H1 (cell line): ENCODE measurements around the gene TMPRSS2.

ENCODE experiments used
- CEBPB ChIP-seq: IDR thresholded peaks from 2 replicates; pipeline ENCODE4 v1.6.1; 2012; ENCODE audit warnings: low read depth, low read length
- CTCF ChIP-seq, 3 experiments: IDR thresholded peaks; 1 replicate in 2 of 3; 2 replicates in 1 of 3; pipeline versions ENCODE4 v1.5.1 to v1.6.1; 2011; ENCODE audit warnings: low read length in 3 of 3, mild to moderate bottlenecking in 3 of 3, inconsistent platforms in 2 of 3, low read depth in 1 of 3, moderate library complexity in 1 of 3; ENCODE audit not compliant: insufficient read depth in 1 of 3; ENCODE audit errors: control extremely low read depth in 1 of 3
- EP300 ChIP-seq, 2 experiments: IDR thresholded peaks; 1 replicate in 1 of 2; 2 replicates in 1 of 2; pipeline ENCODE4 v1.6.1; 2011 to 2012; ENCODE audit warnings: low read depth in 2 of 2, low read length in 2 of 2, mild to moderate bottlenecking in 2 of 2, borderline replicate concordance in 1 of 2, inconsistent platforms in 1 of 2, moderate library complexity in 1 of 2
- EZH2 ChIP-seq: fragments of 200-600 bp; sonication (generic); IDR thresholded peaks from 2 replicates; pipeline ENCODE4 v1.7.1; 2012; ENCODE audit warnings: low read depth, mild to moderate bottlenecking, moderate library complexity, low read length, inconsistent platforms; ENCODE audit not compliant: severe bottlenecking
- FOSL1 ChIP-seq: IDR thresholded peaks from 2 replicates; pipeline ENCODE4 v1.6.1; 2011; ENCODE audit warnings: mild to moderate bottlenecking, low read depth, low read length, moderate library complexity; ENCODE audit not compliant: insufficient read depth
- MAFK ChIP-seq: IDR thresholded peaks from 2 replicates; pipeline ENCODE4 v1.6.1; 2012; ENCODE audit warnings: low read depth, mild to moderate bottlenecking, improper control_type of control experiment, low read length
- MAX ChIP-seq: IDR thresholded peaks from 2 replicates; pipeline ENCODE4 v1.6.1; 2012; ENCODE audit warnings: inconsistent platforms
- POLR2A ChIP-seq, 2 experiments: IDR thresholded peaks; 1 replicate in 1 of 2; 2 replicates in 1 of 2; pipeline ENCODE4 v1.6.1; 2011; ENCODE audit warnings: low read depth in 2 of 2, low read length in 2 of 2, mild to moderate bottlenecking in 2 of 2; ENCODE audit errors: control extremely low read depth in 1 of 2
- RNF2 ChIP-seq: fragments of 200-900, 300-1000 bp; sonication (generic); IDR thresholded peaks from 2 replicates; pipeline ENCODE4 v1.7.1; 2016; ENCODE audit warnings: borderline replicate concordance, low read depth, mild to moderate bottlenecking, antibody characterized with exemption, low read length; ENCODE audit not compliant: poor library complexity, severe bottlenecking; ENCODE audit errors: missing control alignments
- SIX5 ChIP-seq: IDR thresholded peaks from 2 replicates; pipeline ENCODE4 v1.6.1; 2011; ENCODE audit warnings: mild to moderate bottlenecking, low read depth, low read length
- SP1 ChIP-seq: IDR thresholded peaks from 2 replicates; pipeline ENCODE4 v1.6.1; 2011; ENCODE audit warnings: low read depth, low read length
- TAF1 ChIP-seq: IDR thresholded peaks from 2 replicates; pipeline ENCODE4 v1.6.1; 2011; ENCODE audit warnings: mild to moderate bottlenecking, low read depth, low read length
- YY1 ChIP-seq: IDR thresholded peaks from 2 replicates; pipeline ENCODE4 v1.6.1; 2011; ENCODE audit warnings: low read depth, mild to moderate bottlenecking, low read length

- TF ChIP-seq CEBPB (no peak), MAX (no peak), MAFK (no peak), CTCF (IDR thresholded peaks at IDR 0.05; ENCODE audit: control extremely low read depth in 1 of 3, insufficient read depth in 1 of 3, low read depth in 1 of 3, low read length in 3 of 3) (no peak), EZH2 (no peak), RNF2 (no peak), EP300 (IDR thresholded peaks at IDR 0.05; ENCODE audit: borderline replicate concordance in 1 of 2, low read depth in 2 of 2, low read length in 2 of 2) (no peak), FOSL1 (no peak), YY1 (no peak), SIX5 (no peak), SP1 (no peak), TAF1 (no peak), POLR2A (IDR thresholded peaks at IDR 0.05; ENCODE audit: control extremely low read depth in 1 of 2, low read depth in 2 of 2, low read length in 2 of 2) (no peak)
These were observed 28.8 kb upstream of the TMPRSS2 start for GRCh38 chr21:41536827-41537103.
